SK-N-MC (cell line): Measurements from ENCODE around the gene F3.

Experiments used
- EZH2 ChIP-seq: fragments of 200-600 bp; sonication (generic); IDR thresholded peaks from one replicate; pipeline ENCODE4 v1.6.1; 2017; ENCODE audit warnings: antibody characterized with exemption
- FOXP2 ChIP-seq: optimal IDR thresholded peaks from 2 replicates; pipeline ENCODE3; 2011; ENCODE audit warnings: mild to moderate bottlenecking, moderate library complexity; ENCODE audit not compliant: insufficient read depth; ENCODE audit errors: extremely low read length, control extremely low read depth
- POLR2AphosphoS5 ChIP-seq: IDR thresholded peaks from 2 replicates; pipeline ENCODE4 v1.6.1; 2012; ENCODE audit warnings: mild to moderate bottlenecking, low read depth, low read length, borderline replicate concordance

GRCh38 chr1:94486990-94487389 lies 54.6 kb downstream of the F3 start:
- TF ChIP-seq EZH2: no peak
- no peak for TF ChIP-seq POLR2AphosphoS5
- no peak for TF ChIP-seq FOXP2
